ENCODE results near the gene PSAPL1.

Gene PSAPL1

GRCh38 chr4:7393601-7394575, 40.8 kb downstream of the PSAPL1 start:
- FAIRE-seq = no peak

- FAIRE-seq = no peak
Observed at GRCh38 chr4:7392438-7393421, 42.0 kb downstream of the PSAPL1 start.

DNA sequence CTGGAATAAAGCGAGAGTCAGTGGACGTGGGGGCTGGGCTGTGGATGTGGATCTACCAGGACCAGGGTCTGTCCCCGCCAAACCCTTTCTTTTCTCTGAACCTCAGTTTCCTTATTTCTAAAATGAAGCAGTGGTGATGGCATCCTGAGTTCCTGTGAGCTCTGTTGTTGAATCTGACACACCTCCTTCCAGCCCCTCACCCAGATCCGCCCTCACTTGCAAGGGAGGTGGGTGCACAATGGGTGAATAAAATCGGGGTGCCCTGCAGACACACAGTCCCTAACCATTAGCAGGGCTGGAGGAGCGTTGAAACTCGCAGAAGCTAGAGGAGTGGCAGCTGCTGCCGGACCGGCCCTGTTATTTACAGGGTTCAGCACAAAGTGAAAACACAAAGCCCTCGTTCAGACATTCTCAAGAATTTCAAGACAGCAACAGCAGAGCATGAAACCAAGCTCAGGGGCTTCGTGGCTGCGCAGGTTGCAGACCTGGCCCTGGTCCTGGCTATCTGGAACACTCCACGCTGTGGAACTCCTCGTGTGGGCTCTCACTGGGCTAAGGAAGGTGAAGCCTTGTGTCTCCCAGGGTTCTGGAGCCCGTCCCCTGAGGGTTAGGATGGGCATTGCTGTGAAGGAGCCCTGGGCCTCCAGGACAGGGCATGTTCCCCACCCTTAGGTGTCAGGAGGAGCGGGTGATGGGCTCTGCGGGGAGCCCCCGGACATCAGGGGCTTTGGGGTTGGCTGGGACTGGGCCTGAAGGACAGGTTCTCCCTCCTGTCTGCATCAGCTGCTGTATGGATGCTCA, 42.9 kb downstream of the PSAPL1 start:
- FAIRE-seq = no peak

DNA sequence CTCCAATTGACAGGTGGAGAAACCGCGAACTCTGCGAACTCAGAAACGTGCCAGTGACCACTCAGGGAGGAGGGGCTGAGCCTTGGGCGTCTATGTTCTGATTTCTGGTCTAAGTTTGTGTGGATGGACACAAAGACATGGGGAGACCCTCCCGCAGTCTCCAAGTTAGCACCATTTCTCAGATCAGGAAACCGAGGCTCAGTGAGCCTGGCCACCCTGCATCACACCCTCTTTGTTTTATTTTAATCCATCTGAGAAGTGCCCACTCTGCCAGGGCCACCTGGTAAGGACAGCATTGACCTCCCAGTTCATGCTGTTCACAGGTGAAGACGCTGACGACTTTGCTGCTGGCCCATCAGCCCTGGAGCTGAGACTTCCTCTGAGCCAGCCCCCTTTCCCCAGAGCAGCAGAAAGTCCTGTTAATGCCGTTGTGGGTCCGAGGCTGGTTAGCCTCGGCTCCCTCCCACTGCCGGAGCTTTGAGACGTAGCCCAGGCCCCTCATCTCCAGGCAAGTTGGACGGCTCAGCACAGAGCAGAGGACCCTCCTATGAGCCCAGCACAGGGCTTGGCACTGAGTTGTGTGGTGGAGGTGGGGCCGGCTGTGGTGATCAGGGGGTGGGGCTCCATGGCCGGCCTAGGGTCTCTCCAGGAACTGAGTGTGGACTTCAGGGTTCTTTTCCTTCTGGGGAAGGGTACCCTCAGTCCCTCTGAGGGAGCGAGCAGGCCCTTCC, 43.7 kb downstream of the PSAPL1 start:
- FAIRE-seq = no peak

DNA sequence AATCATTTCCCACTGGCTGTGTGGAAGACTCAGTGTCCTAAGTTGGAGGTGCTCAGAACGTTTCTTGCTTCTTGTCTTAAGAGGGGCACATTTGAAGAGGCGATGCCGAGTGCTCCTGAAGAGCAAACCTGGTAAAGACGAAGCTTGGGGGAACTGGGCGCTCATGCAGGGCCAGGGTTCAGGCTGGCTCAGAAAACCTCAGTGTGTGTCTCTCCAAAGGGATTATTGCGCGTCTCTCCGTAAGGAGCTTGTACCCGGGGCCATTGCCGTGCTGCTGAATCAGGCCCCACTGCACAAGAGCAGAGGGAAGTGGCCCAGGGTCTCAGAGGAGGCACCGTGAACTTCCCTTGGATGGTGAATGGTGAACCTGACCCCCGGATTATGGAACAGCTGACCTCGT, 44.4 kb downstream of the PSAPL1 start:
- no peak for FAIRE-seq

GRCh38 chr4:7389719-7390118, 45.0 kb downstream of the PSAPL1 start:
- FAIRE-seq = no peak

GRCh38 chr4:7389101-7389701, 45.5 kb downstream of the PSAPL1 start:
- no peak for FAIRE-seq

DNA sequence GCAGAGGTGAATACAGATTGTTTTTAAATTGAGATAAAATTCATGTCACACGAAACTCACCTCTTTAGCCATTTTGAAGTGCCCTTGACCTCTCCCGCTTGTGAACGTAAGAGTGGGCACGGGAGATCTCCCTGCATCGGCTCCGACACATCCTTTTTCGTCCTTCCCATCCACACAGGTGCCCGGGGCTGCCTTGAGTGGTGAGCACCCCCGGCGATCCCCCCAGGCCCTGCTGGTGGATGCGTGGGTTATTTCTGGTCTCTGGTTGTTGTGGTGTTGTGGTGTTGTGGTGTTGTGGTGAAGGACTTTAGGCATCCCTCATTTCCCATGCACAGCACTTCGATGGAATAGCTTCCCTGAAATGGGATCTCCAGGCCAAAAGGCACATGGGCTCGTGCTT, 46.1 kb downstream of the PSAPL1 start:
- FAIRE-seq = no peak

DNA sequence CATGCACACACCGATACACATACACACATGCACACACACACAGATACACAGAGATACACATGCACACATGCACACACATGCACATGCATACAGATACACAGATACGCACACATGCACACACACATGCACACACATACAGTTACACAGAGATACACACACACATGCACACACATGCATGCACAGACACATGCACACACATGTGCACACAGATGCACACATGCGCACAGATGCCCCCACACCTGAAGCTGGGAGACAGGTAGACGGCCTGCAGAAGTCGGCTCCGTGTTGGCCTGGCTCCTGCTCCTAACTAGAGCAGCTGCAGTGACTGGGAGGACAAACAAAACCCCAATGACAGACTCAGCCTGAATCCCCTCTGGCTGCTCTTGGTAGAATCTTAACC, 46.8 kb downstream of the PSAPL1 start:
- FAIRE-seq = no peak

DNA sequence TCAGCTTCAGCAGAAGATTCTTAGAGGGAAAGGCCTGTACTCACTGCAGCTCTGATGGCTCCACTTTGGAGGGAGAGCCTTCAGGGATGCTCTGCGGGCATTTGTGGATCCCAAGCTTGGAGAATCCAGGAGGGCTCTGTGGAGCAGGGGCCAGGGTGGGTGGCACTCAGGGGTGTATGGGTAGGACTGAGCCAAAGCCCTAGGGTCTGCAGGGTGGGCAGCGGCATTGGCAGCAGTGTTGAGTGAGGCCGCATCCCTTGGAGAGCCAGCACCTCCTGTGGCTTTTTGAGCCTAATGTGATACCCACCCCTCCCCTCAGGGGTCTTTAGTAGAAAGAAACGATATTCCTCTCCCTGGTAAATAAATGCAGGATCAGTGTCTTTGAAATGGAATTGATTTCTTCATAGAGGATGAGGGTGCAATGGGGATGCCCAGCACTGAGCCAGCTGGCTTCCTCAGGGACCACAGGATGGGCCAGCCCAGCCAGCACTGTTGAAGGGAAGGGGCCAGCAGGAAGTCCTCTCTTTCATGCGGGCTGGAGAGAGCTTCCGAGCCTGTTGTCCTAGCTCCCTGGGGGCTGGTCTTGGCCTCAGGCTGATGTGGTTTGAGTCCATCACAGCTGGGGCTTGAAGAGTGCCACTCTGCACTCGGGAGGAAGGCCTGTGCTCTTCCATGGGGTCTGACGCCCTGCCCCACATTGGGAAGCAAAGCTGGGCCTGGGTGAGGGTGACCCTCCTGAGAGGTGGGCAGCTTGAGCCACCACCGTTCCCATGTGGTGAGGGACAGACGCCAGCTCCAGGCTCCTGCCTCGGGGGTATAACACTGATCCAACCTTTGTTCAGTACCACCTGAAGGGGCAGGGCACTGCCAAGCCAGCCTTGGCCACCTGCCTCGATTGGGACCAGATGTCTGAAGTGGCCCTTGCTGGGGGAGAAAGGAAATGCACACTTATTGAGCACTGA, 49.5 kb downstream of the PSAPL1 start:
- FAIRE-seq = no peak

- FAIRE-seq = no peak
Observed at GRCh38 chr4:7384003-7384928, 50.5 kb downstream of the PSAPL1 start.

- no peak for FAIRE-seq
Observed at GRCh38 chr4:7383266-7383665, 51.5 kb downstream of the PSAPL1 start.

- no peak for FAIRE-seq
Observed at GRCh38 chr4:7382634-7383014, 52.1 kb downstream of the PSAPL1 start.

GRCh38 chr4:7381890-7382633, 52.7 kb downstream of the PSAPL1 start:
- no peak for FAIRE-seq

DNA sequence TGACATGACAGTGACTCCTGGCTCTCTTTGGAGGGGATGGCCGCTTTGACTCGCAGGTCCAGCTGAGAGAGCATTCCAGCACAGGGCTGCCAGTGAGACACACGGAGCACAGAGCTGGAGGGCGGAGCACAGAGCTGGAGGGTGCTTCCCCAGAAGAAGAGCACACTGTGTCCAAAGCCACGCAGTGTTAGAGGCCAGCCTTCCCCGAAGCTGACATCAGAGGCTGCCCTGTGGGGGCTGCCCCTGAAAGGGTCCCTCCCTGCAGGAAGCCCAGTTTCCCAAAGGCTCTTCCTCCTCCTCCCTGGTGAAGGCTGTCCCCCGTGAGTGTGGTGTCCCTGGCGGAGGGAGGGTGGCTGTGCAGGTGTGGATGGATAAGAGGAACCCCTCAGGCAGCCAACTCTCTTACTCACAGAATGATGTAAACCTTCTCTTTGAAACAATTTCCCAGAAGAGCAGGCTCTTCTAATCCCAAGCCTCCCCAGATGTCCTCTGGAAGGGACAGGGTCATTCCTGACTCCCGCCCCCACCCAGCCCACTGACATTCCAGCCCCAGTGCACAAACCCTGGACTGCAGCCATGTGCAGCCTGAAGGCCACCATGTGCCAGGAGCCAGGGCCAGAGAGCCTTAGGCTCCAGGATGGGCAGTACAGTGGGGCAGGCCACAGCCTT, 53.4 kb downstream of the PSAPL1 start:
- FAIRE-seq = no peak

Measured in A204.1 (cell line).